GM12801 (cell line): Measurements from ENCODE around the gene CRTAC1.

Experiments
- TF ChIP-seq, protein P1 (sequence below): IDR thresholded peaks from one replicate; pipeline ENCODE4 v1.5.1; 2011; ENCODE audit warnings: control low read depth; ENCODE audit not compliant: insufficient read length; ENCODE audit errors: extremely low read depth

Gene CRTAC1

DNA sequence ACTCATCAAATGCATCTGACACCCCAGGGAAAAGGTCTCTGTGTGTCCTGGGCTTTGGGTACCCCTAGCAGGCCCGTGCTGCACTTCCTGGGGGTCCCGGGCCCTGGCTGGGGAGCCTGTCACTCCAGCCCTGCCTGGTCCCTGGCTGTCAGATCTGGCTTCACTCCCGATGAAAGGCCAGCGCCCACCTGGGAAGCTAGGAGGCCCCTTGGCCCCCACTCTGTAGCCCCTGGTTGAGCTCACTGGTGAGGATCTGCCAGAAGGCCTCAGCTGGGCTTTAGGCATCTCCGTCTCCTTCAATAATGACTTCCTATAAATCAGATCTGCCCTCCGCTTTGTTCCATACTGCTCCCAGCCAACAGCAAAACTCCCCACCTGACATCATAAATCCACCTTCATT, 116.8 kb downstream of the CRTAC1 start:
- TF ChIP-seq, protein P1, sequence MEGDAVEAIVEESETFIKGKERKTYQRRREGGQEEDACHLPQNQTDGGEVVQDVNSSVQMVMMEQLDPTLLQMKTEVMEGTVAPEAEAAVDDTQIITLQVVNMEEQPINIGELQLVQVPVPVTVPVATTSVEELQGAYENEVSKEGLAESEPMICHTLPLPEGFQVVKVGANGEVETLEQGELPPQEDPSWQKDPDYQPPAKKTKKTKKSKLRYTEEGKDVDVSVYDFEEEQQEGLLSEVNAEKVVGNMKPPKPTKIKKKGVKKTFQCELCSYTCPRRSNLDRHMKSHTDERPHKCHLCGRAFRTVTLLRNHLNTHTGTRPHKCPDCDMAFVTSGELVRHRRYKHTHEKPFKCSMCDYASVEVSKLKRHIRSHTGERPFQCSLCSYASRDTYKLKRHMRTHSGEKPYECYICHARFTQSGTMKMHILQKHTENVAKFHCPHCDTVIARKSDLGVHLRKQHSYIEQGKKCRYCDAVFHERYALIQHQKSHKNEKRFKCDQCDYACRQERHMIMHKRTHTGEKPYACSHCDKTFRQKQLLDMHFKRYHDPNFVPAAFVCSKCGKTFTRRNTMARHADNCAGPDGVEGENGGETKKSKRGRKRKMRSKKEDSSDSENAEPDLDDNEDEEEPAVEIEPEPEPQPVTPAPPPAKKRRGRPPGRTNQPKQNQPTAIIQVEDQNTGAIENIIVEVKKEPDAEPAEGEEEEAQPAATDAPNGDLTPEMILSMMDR: no peak

DNA sequence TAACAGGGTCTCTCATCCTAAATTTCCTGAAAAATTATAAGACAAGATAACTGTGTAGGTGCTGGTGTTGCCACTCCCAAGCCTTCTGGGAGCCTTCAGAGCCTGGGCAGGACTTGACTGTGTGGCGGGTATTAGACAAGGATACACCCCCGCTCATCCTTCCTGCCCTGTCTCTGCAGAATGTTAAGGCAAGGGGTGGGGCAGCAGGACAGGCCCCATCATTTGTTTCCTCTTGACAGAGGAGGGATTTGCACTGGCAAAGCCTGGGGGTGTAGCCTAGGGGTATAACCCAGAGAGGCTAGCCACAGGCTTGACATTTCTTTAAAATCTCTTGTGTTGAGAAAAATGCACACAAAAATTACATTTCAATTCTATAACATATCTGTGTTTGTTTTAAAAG, 117.2 kb downstream of the CRTAC1 start:
- TF ChIP-seq, protein P1: no peak

DNA sequence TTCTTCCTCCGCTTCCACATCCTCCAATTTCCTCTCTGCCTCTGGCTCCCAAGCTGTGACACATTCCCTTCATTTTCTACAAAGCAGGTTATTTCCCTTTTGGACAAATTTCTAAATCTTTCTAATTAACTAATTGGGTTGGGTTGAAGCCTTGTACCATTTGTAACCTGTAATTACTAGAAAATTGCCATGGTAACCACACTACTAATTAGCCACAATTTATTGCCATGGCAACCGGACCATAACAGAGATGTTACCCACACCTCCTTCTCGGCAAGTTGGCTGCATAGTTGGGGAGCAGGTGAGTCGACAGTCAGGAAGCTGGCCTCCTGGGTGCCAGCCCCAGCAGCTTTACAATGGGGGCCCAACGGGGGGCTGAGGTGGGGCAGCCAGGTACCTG, 119.2 kb downstream of the CRTAC1 start:
- TF ChIP-seq, protein P1: no peak

DNA sequence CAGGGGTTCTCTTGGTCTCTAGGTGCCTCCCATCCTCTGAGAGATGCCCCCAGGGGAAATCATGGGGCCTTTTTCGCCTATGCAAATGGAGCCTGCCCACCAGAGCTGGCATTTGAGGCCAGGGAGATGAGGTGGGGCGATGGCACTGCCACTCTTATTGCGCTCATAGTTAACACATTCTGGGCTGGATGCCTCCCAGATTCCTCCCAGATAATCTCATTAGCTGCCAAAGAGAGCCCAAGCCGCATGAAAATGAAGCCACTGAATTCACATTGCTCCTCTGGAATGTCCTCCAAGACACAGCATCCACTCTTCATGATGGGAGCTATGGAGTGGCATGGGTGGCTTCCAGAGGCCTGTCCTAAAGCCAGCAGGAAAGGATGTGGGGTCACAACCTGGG, 119.8 kb downstream of the CRTAC1 start:
- TF ChIP-seq, protein P1: no peak

DNA sequence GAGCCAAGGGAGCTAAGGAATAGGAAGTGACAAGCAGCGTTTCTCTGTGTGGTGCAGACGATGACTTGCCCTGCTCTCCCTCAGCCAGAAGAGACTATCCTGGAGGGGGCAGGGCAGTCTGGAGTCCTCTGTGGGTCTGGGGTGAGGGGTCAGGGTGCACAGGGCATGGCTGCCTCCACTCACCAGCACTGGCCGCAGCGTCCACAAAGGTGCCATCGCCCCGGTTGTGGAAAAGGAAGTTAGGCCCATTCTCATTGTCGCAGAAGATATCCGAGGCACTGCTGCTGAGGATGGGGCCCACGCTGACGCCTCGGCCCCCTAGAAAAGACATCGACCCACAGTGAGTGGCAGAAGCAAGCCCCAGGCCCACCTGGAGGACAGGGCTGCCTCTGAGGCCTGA, 122.6 kb downstream of the CRTAC1 start:
- TF ChIP-seq, protein P1: no peak

DNA sequence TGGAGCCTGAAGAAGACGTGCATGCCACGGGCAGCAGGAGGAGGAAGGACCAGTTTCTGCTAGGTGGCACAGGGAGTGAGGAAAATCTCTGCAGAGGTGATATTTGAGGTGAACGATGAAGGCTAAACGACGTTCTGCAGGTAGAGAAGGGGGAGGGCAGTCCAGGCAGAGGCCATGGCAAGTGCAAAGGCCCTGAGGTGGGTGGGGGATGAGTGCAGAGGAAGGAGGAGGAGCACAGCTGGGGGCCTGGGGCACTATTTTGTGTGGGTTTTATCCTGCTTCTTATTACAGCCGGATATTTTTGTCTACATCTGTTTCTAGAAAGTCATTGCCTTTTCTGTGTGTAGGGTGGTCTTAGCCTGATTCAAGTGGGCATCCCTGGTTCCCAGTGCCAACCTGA, 123.2 kb downstream of the CRTAC1 start:
- TF ChIP-seq, protein P1: no peak

DNA sequence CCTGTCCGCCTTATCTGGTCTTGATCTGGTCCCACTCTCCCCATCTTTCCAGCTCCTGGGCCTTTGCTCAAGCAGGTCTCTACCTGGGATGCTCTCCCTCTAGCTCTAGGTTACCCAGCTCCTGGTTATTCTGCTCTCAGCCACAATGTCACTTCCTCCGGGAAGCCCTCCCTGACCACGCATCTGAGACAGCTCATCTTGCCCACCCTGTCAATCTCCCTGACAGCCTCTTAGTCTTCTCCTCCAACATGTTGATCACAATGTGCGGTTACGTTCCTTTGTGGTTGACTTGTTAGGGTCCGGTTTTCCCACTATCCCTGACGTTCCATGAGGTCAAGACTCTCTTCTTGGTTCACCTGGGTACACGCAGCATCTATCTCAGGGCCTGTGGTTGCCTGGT, 125.1 kb downstream of the CRTAC1 start:
- TF ChIP-seq, protein P1: no peak

DNA sequence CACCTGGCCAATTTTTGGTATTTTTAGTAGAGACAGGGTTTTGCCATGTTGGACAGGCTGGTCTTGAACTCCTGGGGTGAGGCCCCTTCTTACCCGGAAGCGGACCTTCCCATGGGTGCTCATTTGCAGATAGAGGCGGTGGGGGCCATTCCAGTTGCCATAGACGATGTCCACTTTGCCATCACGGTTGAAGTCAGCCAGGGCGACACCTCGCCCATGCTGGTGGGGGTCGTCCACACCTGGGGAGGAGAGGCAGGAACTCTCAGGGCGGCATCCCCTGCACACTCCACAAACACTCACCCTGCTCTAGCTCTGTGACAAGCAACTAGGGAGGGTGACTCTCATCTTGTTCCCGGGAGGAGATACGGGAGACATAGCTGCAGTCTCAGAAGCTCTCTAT, 125.8 kb downstream of the CRTAC1 start:
- TF ChIP-seq, protein P1: no peak
